Measurements from ENCODE around the gene ARID2.

Gene ARID2

DNA sequence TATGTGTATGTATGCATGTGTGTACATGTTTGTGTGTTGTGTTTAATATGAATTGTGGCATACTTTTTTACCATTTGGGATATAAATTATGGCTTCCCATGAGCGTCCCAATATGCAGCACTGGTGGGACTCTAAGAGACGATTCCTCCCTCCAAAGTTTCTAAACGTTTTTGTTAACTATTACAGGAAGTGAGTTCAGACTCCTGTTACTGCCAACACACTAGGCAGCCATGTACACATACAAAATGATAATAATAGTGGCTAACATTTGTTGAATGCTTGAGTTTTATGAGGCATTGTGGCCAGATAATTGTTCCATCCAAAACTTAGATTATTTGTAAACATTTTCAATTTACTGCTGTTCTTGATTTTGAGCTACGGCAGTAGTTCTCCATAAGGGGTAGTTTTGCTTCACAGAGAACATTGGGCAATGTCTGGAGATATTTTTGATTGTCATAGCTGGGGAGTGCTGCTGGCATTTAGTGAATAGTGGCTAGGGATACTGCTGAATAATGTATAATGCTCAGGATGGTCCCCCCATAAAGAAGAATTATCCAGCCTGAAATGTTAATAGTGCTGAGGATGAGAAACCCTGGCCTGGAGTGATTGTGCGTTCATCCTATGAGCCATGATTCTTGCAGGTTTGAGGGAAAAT is 45.1 kb downstream of the ARID2 start:
- Histone ChIP-seq H3K36me3 (ENCODE audit: control insufficient read depth in 4 of 4, insufficient read depth in 4 of 4, low read length in 3 of 4) (peaks cover 0 to 3% (median under 1%) of the 10 kb centered on the region in 4 experiments), H3K27ac (ENCODE audit: insufficient read depth in 1 of 2, low read depth in 1 of 2, low read length in 2 of 2, poor library complexity in 1 of 2, severe bottlenecking in 2 of 2) (no peak overlapping the region), H3K9me3 (ENCODE audit: control extremely low read depth in 1 of 5, control insufficient read depth in 4 of 5, insufficient read depth in 2 of 5, low read depth in 1 of 5, low read length in 4 of 5) (peaks cover 0 to 9% (median 4%) of the 10 kb centered on the region in 5 experiments), H3K4me3 (ENCODE audit: control insufficient read depth in 1 of 7, extremely low read depth in 1 of 7, insufficient read depth in 4 of 7, low read depth in 2 of 7, low read length in 6 of 7) (no peak overlapping the region), H3K27me3 (replicated peaks in 2 of 5; ENCODE audit: control insufficient read depth in 4 of 5, insufficient read depth in 5 of 5, low read length in 4 of 5) (no peaks in the 10 kb centered on the region), H3K4me1 (ENCODE audit: control extremely low read depth in 1 of 4, control insufficient read depth in 4 of 4, insufficient read depth in 4 of 4, low read length in 3 of 4) (peaks cover 0 to 4% (median 3%) of the 10 kb centered on the region in 4 experiments)
- ChIA-PET POLR2A (no interaction called here), CTCF (interaction anchor here (1.3 kb wide), 1 partner anchor 12 kb away, joined by 4 read pairs; no protein-coding TSS in a partner anchor)
- no CpG with 5 or more reads among the region's 5 CpGs for WGBS (ENCODE audit: insufficient coverage)
- no peak for DNase-seq

DNA sequence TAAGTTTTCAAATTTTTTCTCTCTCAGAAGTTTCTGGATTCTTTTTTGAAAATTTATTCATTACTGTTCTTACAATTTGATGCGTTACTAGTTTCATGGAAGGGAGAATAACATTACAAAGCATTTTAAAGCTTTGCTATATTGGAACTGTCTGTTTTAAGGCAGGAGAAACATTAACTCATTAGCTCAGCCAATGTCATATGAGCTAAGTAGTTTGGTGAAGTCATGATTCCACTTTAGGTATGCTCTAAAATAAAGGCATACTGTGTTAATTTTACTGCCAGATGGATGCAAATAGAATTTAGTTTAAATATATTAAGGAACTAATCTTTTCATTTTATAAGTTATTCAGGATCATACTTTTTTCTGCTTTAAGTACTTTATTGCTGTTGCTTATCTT is 46.0 kb downstream of the ARID2 start:
- DNase-seq, result no peak
- ChIA-PET CTCF (interaction anchor here (0.9 kb wide), 1 partner anchor 19 kb away, joined by 3 read pairs; no protein-coding TSS in a partner anchor), POLR2A (no interaction called here)
- peaks cover 0 to 4% (median 3%) of the 10 kb centered on the region in 4 experiments for H3K4me1 ChIP-seq (ENCODE audit: control extremely low read depth in 1 of 4, control insufficient read depth in 4 of 4, insufficient read depth in 4 of 4, low read length in 3 of 4)
- no peaks in the 10 kb centered on the region for H3K27me3 ChIP-seq (replicated peaks in 2 of 5; ENCODE audit: control insufficient read depth in 4 of 5, insufficient read depth in 5 of 5, low read length in 4 of 5)
- WGBS (ENCODE audit: insufficient coverage), result no CpG with 5 or more reads among the region's 1 CpG
- H3K36me3 ChIP-seq (ENCODE audit: control insufficient read depth in 4 of 4, insufficient read depth in 4 of 4, low read length in 3 of 4), result peaks cover 0 to under 1% (median 0%) of the 10 kb centered on the region in 4 experiments
- no peak overlapping the region for H3K4me3 ChIP-seq (ENCODE audit: control insufficient read depth in 1 of 7, extremely low read depth in 1 of 7, insufficient read depth in 4 of 7, low read depth in 2 of 7, low read length in 6 of 7)
- H3K9me3 ChIP-seq (ENCODE audit: control extremely low read depth in 1 of 5, control insufficient read depth in 4 of 5, insufficient read depth in 2 of 5, low read depth in 1 of 5, low read length in 4 of 5), result peaks cover 0 to 3% (median under 1%) of the 10 kb centered on the region in 5 experiments
- no peak overlapping the region for H3K27ac ChIP-seq (ENCODE audit: insufficient read depth in 1 of 2, low read depth in 1 of 2, low read length in 2 of 2, poor library complexity in 1 of 2, severe bottlenecking in 2 of 2)

- ChIA-PET CTCF (interaction anchor here (0.9 kb wide), 2 partner anchors 19 to 159 kb away, joined by 3 read pairs; no protein-coding TSS in a partner anchor), POLR2A (no interaction called here)
- no peak overlapping the region for H3K27ac ChIP-seq (ENCODE audit: insufficient read depth in 1 of 2, low read depth in 1 of 2, low read length in 2 of 2, poor library complexity in 1 of 2, severe bottlenecking in 2 of 2)
- H3K9me3 ChIP-seq (ENCODE audit: control extremely low read depth in 1 of 5, control insufficient read depth in 4 of 5, insufficient read depth in 2 of 5, low read depth in 1 of 5, low read length in 4 of 5), result no peaks in the 10 kb centered on the region
- H3K4me3 ChIP-seq (ENCODE audit: control insufficient read depth in 1 of 7, extremely low read depth in 1 of 7, insufficient read depth in 4 of 7, low read depth in 2 of 7, low read length in 6 of 7), result no peak overlapping the region
- 100% methylated on average over 2 of the region's 2 CpGs for WGBS (ENCODE audit: insufficient coverage)
- H3K4me1 ChIP-seq (ENCODE audit: control extremely low read depth in 1 of 4, control insufficient read depth in 4 of 4, insufficient read depth in 4 of 4, low read length in 3 of 4), result peaks cover 0 to 4% (median 3%) of the 10 kb centered on the region in 4 experiments
- H3K27me3 ChIP-seq (replicated peaks in 2 of 5; ENCODE audit: control insufficient read depth in 4 of 5, insufficient read depth in 5 of 5, low read length in 4 of 5), result no peaks in the 10 kb centered on the region
- H3K36me3 ChIP-seq (ENCODE audit: control insufficient read depth in 4 of 4, insufficient read depth in 4 of 4, low read length in 3 of 4), result no peaks in the 10 kb centered on the region
- no peak for DNase-seq
These were observed 46.5 kb downstream of the ARID2 start for GRCh38 chr12:45775964-45776363.

DNA sequence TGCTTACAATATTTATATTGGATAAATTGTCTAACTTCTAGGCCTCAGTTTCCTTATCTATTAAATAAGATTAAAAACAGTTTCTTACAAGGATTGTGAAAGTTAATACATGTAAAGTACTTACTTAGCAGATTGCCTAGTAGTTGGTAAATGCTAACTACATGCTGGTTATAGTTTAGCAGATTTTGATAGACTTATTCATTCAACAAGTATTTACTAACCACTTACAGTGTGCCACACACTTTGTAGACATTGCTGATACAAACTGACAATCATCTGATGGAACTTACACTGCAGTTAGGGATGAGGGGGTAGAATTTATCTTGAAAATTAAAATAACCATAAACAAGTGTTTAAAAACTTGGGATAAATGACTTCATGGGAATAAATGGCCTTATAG is 50.4 kb downstream of the ARID2 start:
- no peaks in the 10 kb centered on the region for H3K9me3 ChIP-seq (ENCODE audit: control extremely low read depth in 1 of 5, control insufficient read depth in 4 of 5, insufficient read depth in 2 of 5, low read depth in 1 of 5, low read length in 4 of 5)
- CTCF ChIA-PET, result no interaction called here
- H3K4me3 ChIP-seq (ENCODE audit: control insufficient read depth in 1 of 7, extremely low read depth in 1 of 7, insufficient read depth in 4 of 7, low read depth in 2 of 7, low read length in 6 of 7), result no peak overlapping the region
- no peaks in the 10 kb centered on the region for H3K4me1 ChIP-seq (ENCODE audit: control extremely low read depth in 1 of 4, control insufficient read depth in 4 of 4, insufficient read depth in 4 of 4, low read length in 3 of 4)
- POLR2A ChIA-PET, result no interaction called here
- no peak overlapping the region for H3K27ac ChIP-seq (ENCODE audit: insufficient read depth in 1 of 2, low read depth in 1 of 2, low read length in 2 of 2, poor library complexity in 1 of 2, severe bottlenecking in 2 of 2)
- H3K27me3 ChIP-seq (replicated peaks in 2 of 5; ENCODE audit: control insufficient read depth in 4 of 5, insufficient read depth in 5 of 5, low read length in 4 of 5), result no peaks in the 10 kb centered on the region
- H3K36me3 ChIP-seq (ENCODE audit: control insufficient read depth in 4 of 4, insufficient read depth in 4 of 4, low read length in 3 of 4), result no peaks in the 10 kb centered on the region
- no peak for DNase-seq

GRCh38 chr12:45781080-45781479 is 51.6 kb downstream of the ARID2 start:
- DNase-seq, result no peak
- Histone ChIP-seq H3K36me3 (ENCODE audit: control insufficient read depth in 4 of 4, insufficient read depth in 4 of 4, low read length in 3 of 4) (no peaks in the 10 kb centered on the region), H3K27me3 (replicated peaks in 2 of 5; ENCODE audit: control insufficient read depth in 4 of 5, insufficient read depth in 5 of 5, low read length in 4 of 5) (no peaks in the 10 kb centered on the region), H3K4me1 (ENCODE audit: control extremely low read depth in 1 of 4, control insufficient read depth in 4 of 4, insufficient read depth in 4 of 4, low read length in 3 of 4) (no peaks in the 10 kb centered on the region), H3K4me3 (ENCODE audit: control insufficient read depth in 1 of 7, extremely low read depth in 1 of 7, insufficient read depth in 4 of 7, low read depth in 2 of 7, low read length in 6 of 7) (no peak overlapping the region), H3K9me3 (ENCODE audit: control extremely low read depth in 1 of 5, control insufficient read depth in 4 of 5, insufficient read depth in 2 of 5, low read depth in 1 of 5, low read length in 4 of 5) (no peaks in the 10 kb centered on the region), H3K27ac (ENCODE audit: insufficient read depth in 1 of 2, low read depth in 1 of 2, low read length in 2 of 2, poor library complexity in 1 of 2, severe bottlenecking in 2 of 2) (no peak overlapping the region)
- ChIA-PET POLR2A (no interaction called here), CTCF (interaction anchor here (0.6 to 1.4 kb wide), 4 partner anchors 19 to 1625 kb away, joined by 3 to 4 read pairs (median 3); no protein-coding TSS in a partner anchor)

DNA sequence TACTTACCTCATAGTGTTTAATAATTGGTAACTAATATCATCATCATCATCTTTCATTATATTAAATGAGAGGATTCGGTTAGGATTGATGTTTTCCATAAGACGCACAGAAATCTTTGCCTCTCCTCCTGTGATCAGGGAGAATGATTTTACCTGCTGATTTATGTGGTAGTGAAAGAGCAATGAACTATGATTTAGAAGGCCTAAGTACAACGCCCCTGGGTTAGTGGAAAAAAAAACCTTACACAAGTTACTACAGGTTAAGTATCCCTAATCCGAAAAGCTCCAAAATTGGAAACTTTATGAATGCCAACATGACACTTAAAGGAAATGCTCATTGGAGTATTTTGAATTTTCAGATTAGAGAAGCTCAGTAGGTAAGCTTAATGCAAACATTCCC is 55.8 kb downstream of the ARID2 start:
- no peaks in the 10 kb centered on the region for H3K9me3 ChIP-seq (ENCODE audit: control extremely low read depth in 1 of 5, control insufficient read depth in 4 of 5, insufficient read depth in 2 of 5, low read depth in 1 of 5, low read length in 4 of 5)
- DNase-seq, result no peak
- H3K4me3 ChIP-seq (ENCODE audit: control insufficient read depth in 1 of 7, extremely low read depth in 1 of 7, insufficient read depth in 4 of 7, low read depth in 2 of 7, low read length in 6 of 7), result no peak overlapping the region
- H3K27me3 ChIP-seq (replicated peaks in 2 of 5; ENCODE audit: control insufficient read depth in 4 of 5, insufficient read depth in 5 of 5, low read length in 4 of 5), result no peaks in the 10 kb centered on the region
- H3K27ac ChIP-seq (ENCODE audit: insufficient read depth in 1 of 2, low read depth in 1 of 2, low read length in 2 of 2, poor library complexity in 1 of 2, severe bottlenecking in 2 of 2), result no peak overlapping the region
- POLR2A ChIA-PET, result no interaction called here
- CTCF ChIA-PET, result interaction anchor here (1.3 kb wide), 1 partner anchor 18 kb away, joined by 4 read pairs; no protein-coding TSS in a partner anchor
- no peaks in the 10 kb centered on the region for H3K4me1 ChIP-seq (ENCODE audit: control extremely low read depth in 1 of 4, control insufficient read depth in 4 of 4, insufficient read depth in 4 of 4, low read length in 3 of 4)
- H3K36me3 ChIP-seq (ENCODE audit: control insufficient read depth in 4 of 4, insufficient read depth in 4 of 4, low read length in 3 of 4), result no peaks in the 10 kb centered on the region
- 100% methylated on average over 1 of the region's 4 CpGs for WGBS (ENCODE audit: insufficient coverage)

- no peaks in the 10 kb centered on the region for H3K4me1 ChIP-seq (ENCODE audit: control extremely low read depth in 1 of 4, control insufficient read depth in 4 of 4, insufficient read depth in 4 of 4, low read length in 3 of 4)
- H3K27me3 ChIP-seq (replicated peaks in 2 of 5; ENCODE audit: control insufficient read depth in 4 of 5, insufficient read depth in 5 of 5, low read length in 4 of 5), result no peaks in the 10 kb centered on the region
- CTCF ChIA-PET, result no interaction called here
- POLR2A ChIA-PET, result interaction anchor here (1.1 kb wide), 1 partner anchor 18 kb away, joined by 3 read pairs; no protein-coding TSS in a partner anchor
- H3K27ac ChIP-seq (ENCODE audit: insufficient read depth in 1 of 2, low read depth in 1 of 2, low read length in 2 of 2, poor library complexity in 1 of 2, severe bottlenecking in 2 of 2), result no peak overlapping the region
- no peak for DNase-seq
- no peaks in the 10 kb centered on the region for H3K9me3 ChIP-seq (ENCODE audit: control extremely low read depth in 1 of 5, control insufficient read depth in 4 of 5, insufficient read depth in 2 of 5, low read depth in 1 of 5, low read length in 4 of 5)
- H3K4me3 ChIP-seq (ENCODE audit: control insufficient read depth in 1 of 7, extremely low read depth in 1 of 7, insufficient read depth in 4 of 7, low read depth in 2 of 7, low read length in 6 of 7), result no peak overlapping the region
- H3K36me3 ChIP-seq (ENCODE audit: control insufficient read depth in 4 of 4, insufficient read depth in 4 of 4, low read length in 3 of 4), result peaks cover 2 to 3% (median 2%) of the 10 kb centered on the region in 4 experiments
These were observed 59.5 kb downstream of the ARID2 start for GRCh38 chr12:45789025-45789424.

Measured in common myeloid progenitor, CD34-positive (primary cell).